Activated naive CD4-positive, alpha-beta T cell treated with anti-CD3 and anti-CD28 coated beads, Interleukin-2, amount 50 U/mL, for 72 hours (primary cell): ENCODE results near the gene TOR2A. TPM values are rescaled to one million over a fixed set of nuclear protein-coding genes. Genes with fewer than 3 reads are reported as not detected.
A peak's percentile ranks its signal among the peaks of the same experiment; 100 is the strongest.

Experiments used
- ATAC-seq, 2 donors: fragments of 150-1000 bp; cut with Tn5 transposase; 2 replicates each; pipeline ENCODE4 v1.10.0; 2021; ENCODE audit warnings: mild to moderate bottlenecking in 2 of 2, moderate library complexity in 2 of 2
- DNase-seq, 2 donors: peaks; one replicate each; pipeline ENCODE4 v3.0.0; 2021 to 2022; ENCODE audit warnings: low spot score in 2 of 2
- H3K27ac Mint-ChIP-seq, 2 donors: one replicate each; pipeline ENCODE4 v1.8.0; 2022; ENCODE audit warnings: mild to moderate bottlenecking in 2 of 2, mixed read lengths in 2 of 2
- H3K36me3 Mint-ChIP-seq, 2 donors: one replicate each; pipeline ENCODE4 v1.8.0; 2022; ENCODE audit warnings: mixed read lengths in 2 of 2
- H3K9me3 Mint-ChIP-seq, 2 donors: one replicate each; pipeline ENCODE4 v1.8.0; 2022; ENCODE audit warnings: mixed read lengths in 2 of 2
- total RNA-seq, 2 donors: library from RNA; stranded (reverse); gene quantifications; one replicate each; pipeline ENCODE4 v1.2.3, GENCODE V29; 2022

Gene TOR2A
- total RNA-seq, 2 donors from 2014 or later, result 10.9 to 17.1 TPM

GRCh38 chr9:127755061-127756060 is 20.3 kb upstream of the TOR2A start:
- H3K9me3 Mint-ChIP-seq, result no peaks in the 10 kb centered on the region
- H3K27ac Mint-ChIP-seq, result no peak overlapping the region
- no peak for ATAC-seq
- peaks cover 0 to 4% of the 10 kb centered on the region in 2 donors for H3K36me3 Mint-ChIP-seq
- DNase-seq, result no peak

- no peaks in the 10 kb centered on the region for H3K9me3 Mint-ChIP-seq
- DNase-seq (no peak), ATAC-seq (no peak)
- peaks cover 0 to 6% of the 10 kb centered on the region in 2 donors for H3K36me3 Mint-ChIP-seq
- H3K27ac Mint-ChIP-seq, result no peak overlapping the region
Measured at GRCh38 chr9:127754099-127755060, 19.3 kb upstream of the TOR2A start.

GRCh38 chr9:127753622-127754021 is 18.5 kb upstream of the TOR2A start:
- Mint-ChIP-seq H3K9me3 (no peaks in the 10 kb centered on the region), H3K27ac (no peak overlapping the region), H3K36me3 (peaks cover 0 to 6% of the 10 kb centered on the region in 2 donors)
- ATAC-seq (no peak), DNase-seq (no peak)

- no peak overlapping the region for H3K27ac Mint-ChIP-seq
Measured at GRCh38 chr9:127753148-127753547, 18.1 kb upstream of the TOR2A start.

GRCh38 chr9:127751269-127752054 is 16.4 kb upstream of the TOR2A start:
- no peak for DNase-seq
- Mint-ChIP-seq H3K9me3 (no peaks in the 10 kb centered on the region), H3K36me3 (peaks cover 0 to 10% of the 10 kb centered on the region in 2 donors), H3K27ac (no peak overlapping the region)
- ATAC-seq, result no peak

More at GRCh38 chr9:127753148-127753547, 18.1 kb upstream of the TOR2A start:
- ATAC-seq, result peak in 1 of 2 donors; percentile 25
- no peak for DNase-seq
- H3K36me3 Mint-ChIP-seq, result peaks cover 0 to 6% of the 10 kb centered on the region in 2 donors
- H3K9me3 Mint-ChIP-seq, result no peaks in the 10 kb centered on the region

- Mint-ChIP-seq H3K36me3 (peaks cover 0 to 10% of the 10 kb centered on the region in 2 donors), H3K9me3 (no peaks in the 10 kb centered on the region), H3K27ac (no peak overlapping the region)
- DNase-seq (no peak), ATAC-seq (no peak)
Measured at GRCh38 chr9:127749090-127749787, 14.1 kb upstream of the TOR2A start.

GRCh38 chr9:127746959-127747569 is 12.0 kb upstream of the TOR2A start:
- ATAC-seq, result peak; percentile 25 to 47
- Mint-ChIP-seq H3K9me3 (no peaks in the 10 kb centered on the region), H3K27ac (peak overlapping the region; percentile 31 to 80), H3K36me3 (peaks cover 5 to 10% of the 10 kb centered on the region in 2 donors)
- no peak for DNase-seq

- ATAC-seq (no peak), DNase-seq (no peak)
- peaks cover 4 to 5% of the 10 kb centered on the region in 2 donors for H3K36me3 Mint-ChIP-seq
- peak overlapping the region in 1 of 2 donors; percentile 56 for H3K27ac Mint-ChIP-seq
- H3K9me3 Mint-ChIP-seq, result no peaks in the 10 kb centered on the region
Measured at GRCh38 chr9:127744398-127745110, 9.5 kb upstream of the TOR2A start.

- H3K27ac Mint-ChIP-seq, result no peak overlapping the region
- ATAC-seq, result no peak
Measured at GRCh38 chr9:127742435-127743088, 7.5 kb upstream of the TOR2A start.

GRCh38 chr9:127741831-127742434 is 6.8 kb upstream of the TOR2A start:
- peaks cover 2 to 5% of the 10 kb centered on the region in 2 donors for H3K36me3 Mint-ChIP-seq
- H3K9me3 Mint-ChIP-seq, result no peaks in the 10 kb centered on the region
- ATAC-seq (peak in 1 of 2 donors; percentile 15), DNase-seq (no peak)
- no peak overlapping the region for H3K27ac Mint-ChIP-seq

More at GRCh38 chr9:127742435-127743088, 7.5 kb upstream of the TOR2A start:
- no peak for DNase-seq
- Mint-ChIP-seq H3K9me3 (no peaks in the 10 kb centered on the region), H3K36me3 (peaks cover 4 to 5% of the 10 kb centered on the region in 2 donors)

GRCh38 chr9:127739614-127740330 is 4.7 kb upstream of the TOR2A start:
- no peaks in the 10 kb centered on the region for H3K9me3 Mint-ChIP-seq
- H3K36me3 Mint-ChIP-seq, result peaks cover 0 to 5% of the 10 kb centered on the region in 2 donors
- H3K27ac Mint-ChIP-seq, result peak overlapping the region in 1 of 2 donors; percentile 81
- no peak for ATAC-seq
- no peak for DNase-seq

- no peak for ATAC-seq
- Mint-ChIP-seq H3K27ac (peak overlapping the region in 1 of 2 donors; percentile 22), H3K9me3 (no peaks in the 10 kb centered on the region), H3K36me3 (peaks cover 0 to 5% of the 10 kb centered on the region in 2 donors)
- DNase-seq, result no peak
Measured at GRCh38 chr9:127738666-127739065, 3.6 kb upstream of the TOR2A start.

GRCh38 chr9:127735530-127736185 is 564 bp upstream of the TOR2A start:
- H3K27ac Mint-ChIP-seq, result peak overlapping the region; percentile 86 to 95
- no peak for DNase-seq
- no peaks in the 10 kb centered on the region for H3K9me3 Mint-ChIP-seq
- H3K36me3 Mint-ChIP-seq, result no peaks in the 10 kb centered on the region
- no peak for ATAC-seq
